Measurements from ENCODE around the gene ARHGEF6. TPM values are rescaled to one million over a fixed set of nuclear protein-coding genes. Genes with fewer than 3 reads are reported as not detected.

The ARHGEF6 gene
- total and polyA plus RNA-seq, 2 experiments from 2014 or later, result 2.5 to 6.0 TPM

DNA sequence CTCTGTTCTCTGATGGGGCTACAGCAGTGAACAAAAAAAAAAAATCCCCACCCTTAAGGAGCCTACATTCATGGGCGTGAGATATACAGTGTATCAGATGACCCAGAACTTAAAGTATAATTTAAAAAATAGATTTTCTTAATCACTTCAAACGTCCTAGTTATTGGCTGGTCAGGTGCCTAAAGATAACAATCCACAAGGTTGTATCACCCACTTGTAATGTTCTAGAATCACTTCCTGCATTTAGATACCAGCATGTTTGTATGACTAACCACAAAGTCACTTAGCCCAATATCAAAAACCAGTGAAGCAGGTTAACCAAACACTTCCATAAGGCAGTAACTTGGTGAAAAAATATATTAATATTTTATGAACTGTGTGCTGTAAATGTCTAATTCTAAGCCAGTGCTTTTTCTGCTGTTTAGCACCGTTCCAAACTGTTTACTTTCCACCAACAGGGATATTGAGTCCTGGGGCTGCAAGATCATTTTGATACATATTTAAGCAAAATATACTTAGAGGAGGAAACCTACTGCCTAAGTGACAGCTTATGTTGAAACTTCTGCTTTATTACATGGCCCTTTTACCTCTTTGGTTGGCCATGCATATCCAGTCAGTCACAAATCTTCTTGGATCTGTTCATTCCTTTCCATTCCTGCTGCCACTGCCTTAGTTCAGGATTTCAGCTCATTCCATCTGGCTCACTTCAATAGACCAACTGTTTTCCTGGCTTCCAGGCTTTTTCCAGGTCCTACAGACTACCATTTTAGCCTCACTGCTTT lies 89.5 kb downstream of the ARHGEF6 start:
- H3K79me2 ChIP-seq (replicated peaks; ENCODE audit: insufficient read depth), result no peaks in the 10 kb centered on the region
- no peaks in the 10 kb centered on the region for H4K20me1 ChIP-seq (replicated peaks; ENCODE audit: insufficient read depth)
- H3K4me1 Mint-ChIP-seq, result peaks cover 26% of the 10 kb centered on the region
- TF ChIP-seq, protein P1, sequence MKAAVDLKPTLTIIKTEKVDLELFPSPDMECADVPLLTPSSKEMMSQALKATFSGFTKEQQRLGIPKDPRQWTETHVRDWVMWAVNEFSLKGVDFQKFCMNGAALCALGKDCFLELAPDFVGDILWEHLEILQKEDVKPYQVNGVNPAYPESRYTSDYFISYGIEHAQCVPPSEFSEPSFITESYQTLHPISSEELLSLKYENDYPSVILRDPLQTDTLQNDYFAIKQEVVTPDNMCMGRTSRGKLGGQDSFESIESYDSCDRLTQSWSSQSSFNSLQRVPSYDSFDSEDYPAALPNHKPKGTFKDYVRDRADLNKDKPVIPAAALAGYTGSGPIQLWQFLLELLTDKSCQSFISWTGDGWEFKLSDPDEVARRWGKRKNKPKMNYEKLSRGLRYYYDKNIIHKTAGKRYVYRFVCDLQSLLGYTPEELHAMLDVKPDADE (IDR thresholded peaks at IDR 0.05), result no peak
- H3K27ac Mint-ChIP-seq, result no peak overlapping the region
- H3F3A ChIP-seq (replicated peaks; ENCODE audit: low read depth), result no peaks in the 10 kb centered on the region
- H3K4me3 Mint-ChIP-seq, result no peak overlapping the region
- DNase-seq (ENCODE audit: low spot score) (no peak), ATAC-seq (no peak)
- H3K9me3 Mint-ChIP-seq, result no peaks in the 10 kb centered on the region
- H3K27ac ChIP-seq (ENCODE audit: low read depth), result no peak overlapping the region
- no peak overlapping the region for H3K4me3 ChIP-seq
- H2AFZ ChIP-seq, result no peak overlapping the region
- H3K27me3 Mint-ChIP-seq (ENCODE audit: insufficient read depth, low read depth, poor library complexity), result no peaks in the 10 kb centered on the region
- no peaks in the 10 kb centered on the region for H3K36me3 ChIP-seq (ENCODE audit: insufficient read depth)
- H3K9me2 ChIP-seq (ENCODE audit: insufficient read depth), result no peaks in the 10 kb centered on the region
- H3K4me1 ChIP-seq (ENCODE audit: insufficient read depth), result 0 out of 2 replicates have a peak, but pooled peaks cover 8% of the 10 kb centered on the region
- no peaks in the 10 kb centered on the region for H3K36me3 Mint-ChIP-seq (ENCODE audit: low read depth)
- H3K27me3 ChIP-seq (ENCODE audit: insufficient read depth), result no peaks in the 10 kb centered on the region
- H3K4me2 ChIP-seq, result no peak overlapping the region

DNA sequence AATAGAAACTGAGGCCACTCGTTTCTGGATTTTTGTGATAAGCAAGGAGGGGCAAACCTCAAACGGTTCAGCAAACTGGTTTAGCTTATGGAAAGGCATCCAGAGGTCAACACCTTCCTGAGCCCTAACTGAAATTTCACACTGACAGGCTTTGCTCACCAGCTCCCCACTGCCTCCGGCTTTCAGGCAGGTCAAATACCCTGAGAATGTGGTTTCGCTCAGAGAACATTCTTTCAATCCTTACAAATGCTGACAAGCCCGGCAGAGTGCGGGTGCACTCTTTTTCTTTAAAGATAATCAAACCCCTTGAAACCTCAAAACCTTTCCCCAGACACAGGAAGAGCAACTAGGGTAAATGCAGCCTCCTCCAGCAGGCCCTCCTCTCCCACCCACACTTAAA lies 91.3 kb downstream of the ARHGEF6 start:
- H4K20me1 ChIP-seq (replicated peaks; ENCODE audit: insufficient read depth), result no peaks in the 10 kb centered on the region
- Mint-ChIP-seq H3K4me1 (peaks cover 22% of the 10 kb centered on the region), H3K36me3 (ENCODE audit: low read depth) (no peaks in the 10 kb centered on the region), H3K27me3 (ENCODE audit: insufficient read depth, low read depth, poor library complexity) (no peaks in the 10 kb centered on the region), H3K9me3 (no peaks in the 10 kb centered on the region), H3K4me3 (no peak overlapping the region), H3K27ac (no peak overlapping the region)
- no peaks in the 10 kb centered on the region for H3K79me2 ChIP-seq (replicated peaks; ENCODE audit: insufficient read depth)
- ATAC-seq (peak; percentile 92), DNase-seq (ENCODE audit: low spot score) (peak; percentile 60)
- H3K4me3 ChIP-seq, result no peak overlapping the region
- H2AFZ ChIP-seq, result no peak overlapping the region
- H3K36me3 ChIP-seq (ENCODE audit: insufficient read depth), result no peaks in the 10 kb centered on the region
- no peaks in the 10 kb centered on the region for H3K27me3 ChIP-seq (ENCODE audit: insufficient read depth)
- H3K27ac ChIP-seq (ENCODE audit: low read depth), result peak overlapping the region; percentile 86
- no peaks in the 10 kb centered on the region for H3F3A ChIP-seq (replicated peaks; ENCODE audit: low read depth)
- H3K4me1 ChIP-seq (ENCODE audit: insufficient read depth), result 0 out of 2 replicates have a peak, but pooled peaks cover 8% of the 10 kb centered on the region
- no peaks in the 10 kb centered on the region for H3K9me2 ChIP-seq (ENCODE audit: insufficient read depth)
- no peak overlapping the region for H3K4me2 ChIP-seq
- TF ChIP-seq EZH2 (IDR thresholded peaks at IDR 0.05; ENCODE audit: low read depth, unreplicated experiment) (no peak), CREB1 (CRISPR knock-in tag; IDR thresholded peaks at IDR 0.05; ENCODE audit: low read depth) (no peak), EZH2phosphoT487 (IDR thresholded peaks at IDR 0.05; ENCODE audit: unreplicated experiment) (no peak), POLR2AphosphoS5 (IDR thresholded peaks at IDR 0.05; ENCODE audit: low read depth) (no peak), NANOG (IDR thresholded peaks at IDR 0.05; ENCODE audit: borderline replicate concordance) (no peak)
- TF ChIP-seq, protein P2, sequence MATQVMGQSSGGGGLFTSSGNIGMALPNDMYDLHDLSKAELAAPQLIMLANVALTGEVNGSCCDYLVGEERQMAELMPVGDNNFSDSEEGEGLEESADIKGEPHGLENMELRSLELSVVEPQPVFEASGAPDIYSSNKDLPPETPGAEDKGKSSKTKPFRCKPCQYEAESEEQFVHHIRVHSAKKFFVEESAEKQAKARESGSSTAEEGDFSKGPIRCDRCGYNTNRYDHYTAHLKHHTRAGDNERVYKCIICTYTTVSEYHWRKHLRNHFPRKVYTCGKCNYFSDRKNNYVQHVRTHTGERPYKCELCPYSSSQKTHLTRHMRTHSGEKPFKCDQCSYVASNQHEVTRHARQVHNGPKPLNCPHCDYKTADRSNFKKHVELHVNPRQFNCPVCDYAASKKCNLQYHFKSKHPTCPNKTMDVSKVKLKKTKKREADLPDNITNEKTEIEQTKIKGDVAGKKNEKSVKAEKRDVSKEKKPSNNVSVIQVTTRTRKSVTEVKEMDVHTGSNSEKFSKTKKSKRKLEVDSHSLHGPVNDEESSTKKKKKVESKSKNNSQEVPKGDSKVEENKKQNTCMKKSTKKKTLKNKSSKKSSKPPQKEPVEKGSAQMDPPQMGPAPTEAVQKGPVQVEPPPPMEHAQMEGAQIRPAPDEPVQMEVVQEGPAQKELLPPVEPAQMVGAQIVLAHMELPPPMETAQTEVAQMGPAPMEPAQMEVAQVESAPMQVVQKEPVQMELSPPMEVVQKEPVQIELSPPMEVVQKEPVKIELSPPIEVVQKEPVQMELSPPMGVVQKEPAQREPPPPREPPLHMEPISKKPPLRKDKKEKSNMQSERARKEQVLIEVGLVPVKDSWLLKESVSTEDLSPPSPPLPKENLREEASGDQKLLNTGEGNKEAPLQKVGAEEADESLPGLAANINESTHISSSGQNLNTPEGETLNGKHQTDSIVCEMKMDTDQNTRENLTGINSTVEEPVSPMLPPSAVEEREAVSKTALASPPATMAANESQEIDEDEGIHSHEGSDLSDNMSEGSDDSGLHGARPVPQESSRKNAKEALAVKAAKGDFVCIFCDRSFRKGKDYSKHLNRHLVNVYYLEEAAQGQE (IDR thresholded peaks at IDR 0.05; ENCODE audit: unreplicated experiment), result no peak
- TF ChIP-seq, protein P1 (IDR thresholded peaks at IDR 0.05), result no peak
- TF ChIP-seq, protein P3, sequence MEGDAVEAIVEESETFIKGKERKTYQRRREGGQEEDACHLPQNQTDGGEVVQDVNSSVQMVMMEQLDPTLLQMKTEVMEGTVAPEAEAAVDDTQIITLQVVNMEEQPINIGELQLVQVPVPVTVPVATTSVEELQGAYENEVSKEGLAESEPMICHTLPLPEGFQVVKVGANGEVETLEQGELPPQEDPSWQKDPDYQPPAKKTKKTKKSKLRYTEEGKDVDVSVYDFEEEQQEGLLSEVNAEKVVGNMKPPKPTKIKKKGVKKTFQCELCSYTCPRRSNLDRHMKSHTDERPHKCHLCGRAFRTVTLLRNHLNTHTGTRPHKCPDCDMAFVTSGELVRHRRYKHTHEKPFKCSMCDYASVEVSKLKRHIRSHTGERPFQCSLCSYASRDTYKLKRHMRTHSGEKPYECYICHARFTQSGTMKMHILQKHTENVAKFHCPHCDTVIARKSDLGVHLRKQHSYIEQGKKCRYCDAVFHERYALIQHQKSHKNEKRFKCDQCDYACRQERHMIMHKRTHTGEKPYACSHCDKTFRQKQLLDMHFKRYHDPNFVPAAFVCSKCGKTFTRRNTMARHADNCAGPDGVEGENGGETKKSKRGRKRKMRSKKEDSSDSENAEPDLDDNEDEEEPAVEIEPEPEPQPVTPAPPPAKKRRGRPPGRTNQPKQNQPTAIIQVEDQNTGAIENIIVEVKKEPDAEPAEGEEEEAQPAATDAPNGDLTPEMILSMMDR (conservative IDR thresholded peaks at IDR 0.05; ENCODE audit: low read depth in 2 of 2), result no peak

Data from GM23338 (cell line).